Astrocyte (in vitro differentiated cells and primary cell): ENCODE results near the gene CTNNA3. TPM values are rescaled to one million over a fixed set of nuclear protein-coding genes. Genes with fewer than 3 reads are reported as not detected.

Experiments
- DNase-seq: peaks from one replicate; pipeline ENCODE4 v3.0.0-alpha.2; 2010; ENCODE audit warnings: low read depth
- FAIRE-seq: peaks from 2 replicates; lab custom pipeline; 2011; peaks lifted over from hg19 to GRCh38; lab: Jason Lieb, UNC
- H2AFZ ChIP-seq: 2 replicates; pipeline ENCODE4 v1.6.0; 2012; ENCODE audit warnings: low read depth, low read length, inconsistent platforms
- H3K27ac ChIP-seq: 2 replicates; pipeline ENCODE4 v1.5.1; 2011; ENCODE audit warnings: low read depth, low read length, inconsistent platforms
- H3K27me3 ChIP-seq: 2 replicates; pipeline ENCODE4 v1.6.0; 2011; ENCODE audit warnings: low read length, inconsistent platforms; ENCODE audit not compliant: insufficient read depth
- H3K36me3 ChIP-seq: 2 replicates; pipeline ENCODE4 v1.5.1; 2011; ENCODE audit warnings: low read length, inconsistent platforms; ENCODE audit not compliant: insufficient read depth
- H3K4me1 ChIP-seq: 2 replicates; pipeline ENCODE4 v1.5.1; 2011; ENCODE audit warnings: low read length, inconsistent platforms; ENCODE audit not compliant: insufficient read depth
- H3K4me2 ChIP-seq: 2 replicates; pipeline ENCODE4 v1.6.0; 2012; ENCODE audit warnings: low read length, inconsistent platforms
- H3K4me3 ChIP-seq: 2 replicates; pipeline ENCODE4 v1.5.1; 2011; ENCODE audit warnings: low read depth, mild to moderate bottlenecking, low read length, inconsistent platforms; ENCODE audit not compliant: insufficient read depth
- H3K79me2 ChIP-seq: 2 replicates; pipeline ENCODE4 v1.6.0; 2012; ENCODE audit warnings: mild to moderate bottlenecking, low read length, inconsistent platforms; ENCODE audit not compliant: insufficient read depth
- H3K9ac ChIP-seq: 2 replicates; pipeline ENCODE4 v1.6.0; 2012; ENCODE audit warnings: mild to moderate bottlenecking, low read length, inconsistent platforms
- H3K9me3 ChIP-seq: 2 replicates; pipeline ENCODE4 v1.5.1; 2012; ENCODE audit warnings: low read depth, mild to moderate bottlenecking, low read length, inconsistent platforms; ENCODE audit not compliant: insufficient read depth
- H4K20me1 ChIP-seq: 2 replicates; pipeline ENCODE4 v1.6.0; 2012; ENCODE audit warnings: low read length, inconsistent platforms; ENCODE audit not compliant: insufficient read depth
- H3K27ac Mint-ChIP-seq: one replicate; pipeline ENCODE4 v1.8.0; 2021; ENCODE audit warnings: mild to moderate bottlenecking, mixed read lengths; ENCODE audit not compliant: unreplicated experiment
- H3K27me3 Mint-ChIP-seq: one replicate; pipeline ENCODE4 v1.8.0; 2021; ENCODE audit warnings: low read depth, mixed read lengths; ENCODE audit not compliant: unreplicated experiment
- H3K36me3 Mint-ChIP-seq: one replicate; pipeline ENCODE4 v1.8.0; 2021; ENCODE audit warnings: low read depth, mixed read lengths; ENCODE audit not compliant: unreplicated experiment
- H3K4me1 Mint-ChIP-seq: one replicate; pipeline ENCODE4 v1.8.0; 2021; ENCODE audit warnings: low read depth, mixed read lengths; ENCODE audit not compliant: unreplicated experiment
- H3K4me3 Mint-ChIP-seq: one replicate; pipeline ENCODE4 v1.8.0; 2021; ENCODE audit warnings: mild to moderate bottlenecking, moderate library complexity, mixed read lengths; ENCODE audit not compliant: unreplicated experiment
- H3K9me3 Mint-ChIP-seq: one replicate; pipeline ENCODE4 v1.8.0; 2021; ENCODE audit warnings: mild to moderate bottlenecking, mixed read lengths; ENCODE audit not compliant: unreplicated experiment
- EZH2 ChIP-seq: IDR thresholded peaks from 2 replicates; pipeline ENCODE4 v1.6.1; 2012; ENCODE audit warnings: mild to moderate bottlenecking, low read length, inconsistent platforms; ENCODE audit not compliant: insufficient read depth
- total RNA-seq: library from RNA; stranded (reverse); gene quantifications from 2 replicates; pipeline ENCODE4 v1.2.1, GENCODE V29; 2021
- TF ChIP-seq, protein P1 (sequence below): IDR thresholded peaks from 2 replicates; pipeline ENCODE4 v1.5.1; 2011; ENCODE audit warnings: low read depth, mild to moderate bottlenecking, inconsistent platforms, low read length, moderate library complexity; ENCODE audit not compliant: insufficient read depth

The CTNNA3 gene
- total RNA-seq, 1 donor from 2014 or later, result 0.73 TPM

DNA sequence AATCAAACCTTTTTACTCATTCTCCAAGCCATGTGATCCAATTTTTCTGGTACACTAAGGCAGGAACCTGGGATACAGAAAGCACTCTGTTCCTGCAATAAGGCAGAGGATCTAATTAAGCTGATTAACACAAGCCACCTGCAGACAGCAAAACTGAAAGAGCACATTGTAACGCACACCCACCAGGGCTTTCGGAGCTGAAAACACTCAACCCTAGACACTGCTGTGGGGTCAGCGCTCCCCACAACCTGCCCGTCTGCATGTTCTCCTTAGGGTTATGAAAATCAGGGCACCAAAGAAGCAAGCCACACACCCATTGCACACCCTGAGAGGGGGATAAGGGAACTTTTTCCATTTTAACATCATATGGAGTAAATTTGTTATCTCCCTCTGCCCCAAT lies 1792.4 kb downstream of the CTNNA3 start:
- H3K4me3 Mint-ChIP-seq, result no peak overlapping the region
- H3K27ac Mint-ChIP-seq, result no peak overlapping the region
- Histone ChIP-seq H3K4me3 (no peak overlapping the region), H3K4me2 (no peak overlapping the region), H2AFZ (no peak overlapping the region), H4K20me1 (no peaks in the 10 kb centered on the region), H3K79me2 (no peaks in the 10 kb centered on the region), H3K9ac (no peak overlapping the region), H3K9me3 (no peaks in the 10 kb centered on the region), H3K36me3 (no peaks in the 10 kb centered on the region), H3K27me3 (no peaks in the 10 kb centered on the region), H3K27ac (no peak overlapping the region), H3K4me1 (no peaks in the 10 kb centered on the region)
- TF ChIP-seq EZH2, result no peak
- TF ChIP-seq, protein P1, sequence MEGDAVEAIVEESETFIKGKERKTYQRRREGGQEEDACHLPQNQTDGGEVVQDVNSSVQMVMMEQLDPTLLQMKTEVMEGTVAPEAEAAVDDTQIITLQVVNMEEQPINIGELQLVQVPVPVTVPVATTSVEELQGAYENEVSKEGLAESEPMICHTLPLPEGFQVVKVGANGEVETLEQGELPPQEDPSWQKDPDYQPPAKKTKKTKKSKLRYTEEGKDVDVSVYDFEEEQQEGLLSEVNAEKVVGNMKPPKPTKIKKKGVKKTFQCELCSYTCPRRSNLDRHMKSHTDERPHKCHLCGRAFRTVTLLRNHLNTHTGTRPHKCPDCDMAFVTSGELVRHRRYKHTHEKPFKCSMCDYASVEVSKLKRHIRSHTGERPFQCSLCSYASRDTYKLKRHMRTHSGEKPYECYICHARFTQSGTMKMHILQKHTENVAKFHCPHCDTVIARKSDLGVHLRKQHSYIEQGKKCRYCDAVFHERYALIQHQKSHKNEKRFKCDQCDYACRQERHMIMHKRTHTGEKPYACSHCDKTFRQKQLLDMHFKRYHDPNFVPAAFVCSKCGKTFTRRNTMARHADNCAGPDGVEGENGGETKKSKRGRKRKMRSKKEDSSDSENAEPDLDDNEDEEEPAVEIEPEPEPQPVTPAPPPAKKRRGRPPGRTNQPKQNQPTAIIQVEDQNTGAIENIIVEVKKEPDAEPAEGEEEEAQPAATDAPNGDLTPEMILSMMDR, result no peak
- no peaks in the 10 kb centered on the region for H3K9me3 Mint-ChIP-seq
- H3K27me3 Mint-ChIP-seq, result no peaks in the 10 kb centered on the region
- no peaks in the 10 kb centered on the region for H3K36me3 Mint-ChIP-seq
- no peaks in the 10 kb centered on the region for H3K4me1 Mint-ChIP-seq
- FAIRE-seq (no peak), DNase-seq (no peak)

DNA sequence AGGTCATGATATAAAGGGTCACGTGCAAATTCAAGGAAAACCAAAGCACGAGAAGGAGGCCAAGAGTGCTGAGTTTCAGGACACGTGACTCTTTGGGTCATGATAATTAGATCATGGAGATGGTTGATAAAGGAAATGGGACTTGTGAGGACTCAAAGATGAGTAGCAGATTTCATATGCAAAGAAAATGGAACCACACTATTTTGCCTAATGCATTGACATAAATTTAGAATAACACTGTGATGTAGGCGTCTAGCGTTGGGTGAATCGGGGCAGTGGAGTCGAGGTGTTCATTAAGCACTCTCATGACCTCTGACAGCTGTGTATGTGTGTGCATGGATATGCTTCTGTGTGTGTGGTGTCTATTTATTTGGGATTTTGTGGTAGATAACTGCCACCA lies 1795.7 kb downstream of the CTNNA3 start:
- no peaks in the 10 kb centered on the region for H3K36me3 ChIP-seq
- Mint-ChIP-seq H3K27ac (no peak overlapping the region), H3K4me1 (no peaks in the 10 kb centered on the region), H3K27me3 (no peaks in the 10 kb centered on the region), H3K36me3 (no peaks in the 10 kb centered on the region), H3K4me3 (no peak overlapping the region), H3K9me3 (no peaks in the 10 kb centered on the region)
- H3K4me3 ChIP-seq, result no peak overlapping the region
- no peak for TF ChIP-seq EZH2
- TF ChIP-seq, protein P1, result no peak
- no peak for DNase-seq
- H3K4me1 ChIP-seq, result no peaks in the 10 kb centered on the region
- no peak for FAIRE-seq
- no peaks in the 10 kb centered on the region for H3K79me2 ChIP-seq
- no peak overlapping the region for H2AFZ ChIP-seq
- no peaks in the 10 kb centered on the region for H4K20me1 ChIP-seq
- no peaks in the 10 kb centered on the region for H3K9me3 ChIP-seq
- no peak overlapping the region for H3K9ac ChIP-seq
- H3K27ac ChIP-seq, result no peak overlapping the region
- H3K4me2 ChIP-seq, result no peak overlapping the region
- H3K27me3 ChIP-seq, result no peaks in the 10 kb centered on the region

DNA sequence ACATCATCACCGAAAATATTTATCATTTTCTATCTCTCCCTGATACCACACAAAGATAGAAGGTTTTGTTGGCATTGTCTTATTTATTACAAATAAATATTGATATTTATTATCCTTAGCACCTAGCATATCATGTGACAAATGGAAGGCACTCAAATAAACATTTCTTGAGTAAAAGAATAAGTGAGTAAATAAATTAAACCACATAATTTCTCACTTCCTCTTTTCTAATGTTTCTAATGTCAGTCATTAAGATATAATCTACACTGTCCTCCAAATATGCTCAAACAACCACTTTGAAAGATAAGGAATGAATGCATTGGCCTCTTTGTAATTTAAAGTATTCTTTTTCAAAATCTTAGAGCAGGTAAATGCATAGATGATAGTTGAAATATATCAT lies 1797.9 kb downstream of the CTNNA3 start:
- no peak overlapping the region for H3K27ac ChIP-seq
- no peak for DNase-seq
- Mint-ChIP-seq H3K27me3 (no peaks in the 10 kb centered on the region), H3K4me3 (no peak overlapping the region), H3K9me3 (no peaks in the 10 kb centered on the region), H3K36me3 (no peaks in the 10 kb centered on the region), H3K4me1 (no peaks in the 10 kb centered on the region), H3K27ac (no peak overlapping the region)
- no peak overlapping the region for H3K4me2 ChIP-seq
- no peaks in the 10 kb centered on the region for H3K4me1 ChIP-seq
- H4K20me1 ChIP-seq, result no peaks in the 10 kb centered on the region
- H3K9me3 ChIP-seq, result no peaks in the 10 kb centered on the region
- no peak for FAIRE-seq
- H3K27me3 ChIP-seq, result no peaks in the 10 kb centered on the region
- TF ChIP-seq, protein P1, result no peak
- no peak for TF ChIP-seq EZH2
- no peaks in the 10 kb centered on the region for H3K36me3 ChIP-seq
- no peak overlapping the region for H3K4me3 ChIP-seq
- H2AFZ ChIP-seq, result no peak overlapping the region
- H3K9ac ChIP-seq, result no peak overlapping the region
- H3K79me2 ChIP-seq, result no peaks in the 10 kb centered on the region
